HEK293T (cell line): Measurements from ENCODE around the gene ARHGEF19.

Source experiments
- ARNT ChIP-seq: fragments of 450-650 bp; IDR thresholded peaks from 2 replicates; pipeline ENCODE4 v1.6.1; 2017; ENCODE audit warnings: mild to moderate bottlenecking
- BHLHE40 ChIP-seq: fragments of 450-650 bp; IDR thresholded peaks from 2 replicates; pipeline ENCODE4 v1.6.1; 2016; ENCODE audit warnings: mild to moderate bottlenecking, moderate library complexity, borderline replicate concordance
- CTBP1 ChIP-seq: fragments of 450-650 bp; IDR thresholded peaks from 2 replicates; pipeline ENCODE4 v1.6.1; 2016; ENCODE audit warnings: borderline replicate concordance
- ELF4 ChIP-seq: fragments of 450-650 bp; IDR thresholded peaks from 2 replicates; pipeline ENCODE4 v1.6.1; 2017; ENCODE audit warnings: antibody characterized with exemption
- FOXK2 ChIP-seq: fragments of 450-650 bp; IDR thresholded peaks from 2 replicates; pipeline ENCODE4 v1.6.1; 2016; ENCODE audit warnings: mild to moderate bottlenecking
- FOXM1 ChIP-seq: fragments of 450-650 bp; IDR thresholded peaks from 2 replicates; pipeline ENCODE4 v1.6.1; 2017; ENCODE audit warnings: mild to moderate bottlenecking, borderline replicate concordance
- HDGF ChIP-seq: fragments of 450-650 bp; IDR thresholded peaks from 2 replicates; pipeline ENCODE4 v1.6.1; 2017; ENCODE audit warnings: antibody characterized with exemption, borderline replicate concordance
- L3MBTL2 ChIP-seq: fragments of 450-650 bp; conservative IDR thresholded peaks from 2 replicates; pipeline ENCODE4 v1.6.1; 2016; ENCODE audit warnings: mild to moderate bottlenecking
- LEF1 ChIP-seq: fragments of 450-650 bp; IDR thresholded peaks from 2 replicates; pipeline ENCODE4 v1.6.1; 2017; ENCODE audit warnings: mild to moderate bottlenecking, borderline replicate concordance
- NFRKB ChIP-seq: fragments of 450-650 bp; IDR thresholded peaks from 2 replicates; pipeline ENCODE4 v1.6.1; 2016; ENCODE audit warnings: mild to moderate bottlenecking, moderate library complexity
- SP1 ChIP-seq: fragments of 450-650 bp; IDR thresholded peaks from 2 replicates; pipeline ENCODE4 v1.6.1; 2017
- SUZ12 ChIP-seq: fragments of 450-650 bp; IDR thresholded peaks from 2 replicates; pipeline ENCODE4 v1.6.1; 2016; ENCODE audit warnings: mild to moderate bottlenecking
- TARDBP ChIP-seq: fragments of 450-650 bp; IDR thresholded peaks from 2 replicates; pipeline ENCODE4 v1.6.1; 2016
- TF ChIP-seq, protein P1 (sequence below): fragments of 450-650 bp; IDR thresholded peaks from 2 replicates; pipeline ENCODE4 v1.6.1; 2016

DNA sequence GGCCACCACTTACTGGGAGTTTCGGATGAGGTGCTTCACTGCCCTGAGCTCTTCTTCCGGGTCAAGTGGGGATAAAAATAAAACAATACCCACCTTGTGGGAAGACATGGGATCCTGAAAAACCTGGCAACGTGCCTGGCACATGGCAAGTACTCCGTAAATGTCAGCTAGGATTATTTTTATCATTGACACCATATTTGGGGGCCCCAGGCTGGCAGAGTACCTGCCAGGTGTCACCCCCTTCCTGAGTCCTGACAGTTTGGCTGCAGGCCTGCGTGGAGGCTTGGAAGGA is 47.4 kb downstream of the ARHGEF19 start:
- TF ChIP-seq TARDBP (no peak), SP1 (no peak), BHLHE40 (no peak), L3MBTL2 (no peak), FOXM1 (no peak), ARNT (no peak), NFRKB (no peak), CTBP1 (no peak), LEF1 (no peak), SUZ12 (no peak), HDGF (no peak), FOXK2 (no peak), ELF4 (no peak)
- TF ChIP-seq, protein P1, sequence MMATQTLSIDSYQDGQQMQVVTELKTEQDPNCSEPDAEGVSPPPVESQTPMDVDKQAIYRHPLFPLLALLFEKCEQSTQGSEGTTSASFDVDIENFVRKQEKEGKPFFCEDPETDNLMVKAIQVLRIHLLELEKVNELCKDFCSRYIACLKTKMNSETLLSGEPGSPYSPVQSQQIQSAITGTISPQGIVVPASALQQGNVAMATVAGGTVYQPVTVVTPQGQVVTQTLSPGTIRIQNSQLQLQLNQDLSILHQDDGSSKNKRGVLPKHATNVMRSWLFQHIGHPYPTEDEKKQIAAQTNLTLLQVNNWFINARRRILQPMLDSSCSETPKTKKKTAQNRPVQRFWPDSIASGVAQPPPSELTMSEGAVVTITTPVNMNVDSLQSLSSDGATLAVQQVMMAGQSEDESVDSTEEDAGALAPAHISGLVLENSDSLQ = no peak
